Measurements from ENCODE around the gene PARP11.
"Not testable (repeated sequence)": the region's sequence is repeated elsewhere in the genome, so short reads cannot be mapped to it uniquely, and the experiment has no call there.

PARP11 gene

DNA sequence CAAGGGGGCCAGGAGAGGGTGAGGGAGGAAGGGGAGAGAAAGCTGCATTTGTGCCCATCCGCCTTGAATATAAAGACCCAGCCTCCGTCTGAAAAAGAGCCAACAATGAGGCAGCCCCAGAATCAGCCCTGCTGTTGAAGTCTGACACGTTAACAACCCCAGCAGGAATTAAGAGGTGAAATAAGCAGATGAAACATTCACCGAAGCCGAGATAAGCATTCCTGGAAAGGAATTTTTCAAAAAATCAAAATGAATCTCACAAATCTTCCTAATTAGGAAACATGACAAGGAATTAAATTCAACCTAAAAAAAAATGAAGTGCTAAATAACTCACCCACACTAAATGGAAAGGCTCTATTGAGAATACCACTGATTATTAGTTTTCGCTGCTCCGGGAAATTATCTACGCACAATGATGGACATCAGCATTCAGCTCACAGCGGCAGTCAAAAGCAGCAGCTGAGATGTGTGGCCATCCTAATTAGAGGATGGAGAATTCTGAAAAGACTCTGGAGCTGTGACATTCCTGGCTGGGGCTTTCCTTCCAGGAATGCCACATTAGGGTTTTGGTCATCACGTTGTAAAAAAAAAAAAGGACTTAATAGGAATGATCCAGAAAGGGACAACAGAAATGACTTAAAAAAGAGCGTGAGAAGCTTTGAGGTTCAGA lies 8.2 kb upstream of the PARP11 start:
- DNase-seq (ENCODE audit: insufficient read length), result no peak
- FAIRE-seq, result no peak
- TF ChIP-seq POLR2A (IDR thresholded peaks at IDR 0.05; ENCODE audit: low read depth, low read length) (no peak), POLR2AphosphoS5 (IDR thresholded peaks at IDR 0.05; ENCODE audit: low read depth, low read length) (no peak), TAF1 (IDR thresholded peaks at IDR 0.05; ENCODE audit: borderline replicate concordance, low read depth, low read length) (no peak)

GRCh38 chr12:3879846-3880245 lies 6.6 kb upstream of the PARP11 start:
- DNase-seq (ENCODE audit: insufficient read length) (no peak), FAIRE-seq (no peak)
- TF ChIP-seq POLR2A (IDR thresholded peaks at IDR 0.05; ENCODE audit: low read depth, low read length) (no peak), POLR2AphosphoS5 (IDR thresholded peaks at IDR 0.05; ENCODE audit: low read depth, low read length) (no peak), TAF1 (IDR thresholded peaks at IDR 0.05; ENCODE audit: borderline replicate concordance, low read depth, low read length) (no peak)

- FAIRE-seq, result peak; percentile 70
These were observed 1.8 kb downstream of the PARP11 start for GRCh38 chr12:3871356-3871755.

DNA sequence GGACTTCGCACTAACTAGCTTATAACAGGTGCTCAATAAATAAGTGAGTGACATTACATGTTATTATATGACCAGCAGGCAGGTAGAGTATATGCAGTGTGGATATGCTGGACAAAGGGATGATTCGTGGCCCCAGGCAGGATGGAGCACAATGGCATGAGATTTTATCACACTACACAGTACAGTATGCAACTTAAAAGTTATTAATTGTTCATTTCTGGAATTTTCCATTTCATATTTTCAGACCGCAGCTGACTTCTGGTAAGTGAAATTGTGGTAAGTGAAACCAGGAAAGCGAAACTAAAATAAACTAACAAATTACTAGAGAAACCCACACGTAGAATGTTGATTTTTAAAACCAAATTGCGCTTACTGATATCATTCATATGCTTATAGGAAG lies 3.3 kb downstream of the PARP11 start:
- TF ChIP-seq TAF1 (IDR thresholded peaks at IDR 0.05; ENCODE audit: borderline replicate concordance, low read depth, low read length) (no peak), POLR2A (IDR thresholded peaks at IDR 0.05; ENCODE audit: low read depth, low read length) (no peak), POLR2AphosphoS5 (IDR thresholded peaks at IDR 0.05; ENCODE audit: low read depth, low read length) (no peak)
- peak; percentile 51 for FAIRE-seq
- DNase-seq (ENCODE audit: insufficient read length), result no peak

More at GRCh38 chr12:3871356-3871755, 1.8 kb downstream of the PARP11 start:
- DNase-seq (ENCODE audit: insufficient read length), result no peak
- TF ChIP-seq POLR2A (IDR thresholded peaks at IDR 0.05; ENCODE audit: low read depth, low read length) (no peak), TAF1 (IDR thresholded peaks at IDR 0.05; ENCODE audit: borderline replicate concordance, low read depth, low read length) (no peak), POLR2AphosphoS5 (IDR thresholded peaks at IDR 0.05; ENCODE audit: low read depth, low read length) (no peak)

GRCh38 chr12:3869433-3869832 lies 3.8 kb downstream of the PARP11 start:
- DNase-seq (ENCODE audit: insufficient read length) (no peak), FAIRE-seq (no peak)
- TF ChIP-seq POLR2A (IDR thresholded peaks at IDR 0.05; ENCODE audit: low read depth, low read length) (no peak), TAF1 (IDR thresholded peaks at IDR 0.05; ENCODE audit: borderline replicate concordance, low read depth, low read length) (no peak), POLR2AphosphoS5 (IDR thresholded peaks at IDR 0.05; ENCODE audit: low read depth, low read length) (no peak)

GRCh38 chr12:3863756-3864155 lies 9.4 kb downstream of the PARP11 start:
- TF ChIP-seq POLR2A (IDR thresholded peaks at IDR 0.05; ENCODE audit: low read depth, low read length) (no peak), POLR2AphosphoS5 (IDR thresholded peaks at IDR 0.05; ENCODE audit: low read depth, low read length) (no peak), TAF1 (IDR thresholded peaks at IDR 0.05; ENCODE audit: borderline replicate concordance, low read depth, low read length) (no peak)
- DNase-seq (ENCODE audit: insufficient read length) (no peak), FAIRE-seq (no peak)

GRCh38 chr12:3842517-3842916 lies 30.7 kb downstream of the PARP11 start:
- DNase-seq (ENCODE audit: insufficient read length), result no peak
- no peak for TF ChIP-seq POLR2AphosphoS5 (IDR thresholded peaks at IDR 0.05; ENCODE audit: low read depth, low read length)
- TF ChIP-seq TAF1 (IDR thresholded peaks at IDR 0.05; ENCODE audit: borderline replicate concordance, low read depth, low read length), result no peak
- TF ChIP-seq POLR2A (IDR thresholded peaks at IDR 0.05; ENCODE audit: low read depth, low read length), result no peak
- FAIRE-seq, result no peak

DNA sequence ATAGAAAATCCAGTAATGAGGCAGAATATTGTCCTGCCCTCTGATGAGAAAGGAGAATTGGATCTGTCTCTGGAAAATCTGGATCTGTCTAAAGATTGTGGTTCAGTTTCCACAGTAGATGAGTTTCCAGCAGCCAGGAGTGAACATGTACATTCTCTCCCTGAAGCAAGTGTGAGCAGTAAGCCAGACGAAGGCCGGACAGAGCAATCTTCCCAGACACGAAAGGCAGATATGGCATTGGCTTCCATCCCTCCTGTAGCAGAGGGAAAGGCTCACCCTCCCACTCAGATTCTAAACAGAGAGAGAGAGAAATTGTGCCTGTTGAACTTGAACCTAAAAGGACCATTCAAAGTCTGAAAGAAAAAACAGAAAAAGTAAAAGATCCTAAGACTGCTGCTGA lies 31.4 kb downstream of the PARP11 start:
- DNase-seq (ENCODE audit: insufficient read length) (no peak), FAIRE-seq (no peak)
- TF ChIP-seq POLR2AphosphoS5 (IDR thresholded peaks at IDR 0.05; ENCODE audit: low read depth, low read length) (no peak), POLR2A (IDR thresholded peaks at IDR 0.05; ENCODE audit: low read depth, low read length) (no peak), TAF1 (IDR thresholded peaks at IDR 0.05; ENCODE audit: borderline replicate concordance, low read depth, low read length) (no peak)

DNA sequence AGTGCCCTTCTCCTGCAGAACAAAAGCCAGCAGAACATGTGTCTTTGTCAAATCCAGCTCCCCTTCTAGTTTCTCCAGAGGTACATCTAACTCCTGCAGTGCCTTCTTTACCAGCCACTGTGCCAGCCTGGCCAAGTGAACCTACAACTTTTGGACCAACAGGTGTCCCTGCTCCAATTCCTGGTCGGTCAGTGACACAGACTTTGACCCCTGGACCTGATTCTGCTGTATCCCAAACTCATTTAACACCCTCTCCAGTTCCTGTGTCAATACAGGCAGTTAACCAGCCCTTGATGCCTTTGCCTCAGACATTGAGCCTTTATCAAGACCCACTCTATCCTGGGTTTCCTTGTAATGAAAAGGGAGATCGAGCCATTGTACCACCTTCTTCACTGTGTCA lies 32.4 kb downstream of the PARP11 start:
- FAIRE-seq; DNase-seq (ENCODE audit: insufficient read length): not testable (repeated sequence)

DNA sequence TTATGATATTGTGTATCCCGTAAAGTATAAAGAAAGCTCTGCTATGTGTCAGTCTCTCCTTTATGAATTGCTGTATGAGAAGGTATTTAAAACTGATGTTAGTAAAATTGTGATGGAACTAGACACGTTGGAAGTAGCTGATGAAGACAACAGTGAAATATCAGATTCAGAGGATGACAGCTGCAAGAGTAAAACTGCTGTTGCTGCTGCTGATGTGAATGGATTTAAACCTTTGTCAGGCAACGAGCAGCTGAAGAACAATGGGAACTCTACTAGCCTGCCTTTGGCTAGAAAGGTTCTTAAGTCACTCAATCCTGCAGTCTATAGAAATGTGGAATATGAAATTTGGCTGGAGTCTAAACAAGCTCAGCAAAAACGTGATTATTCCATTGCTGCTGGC lies 33.5 kb downstream of the PARP11 start:
- FAIRE-seq; DNase-seq (ENCODE audit: insufficient read length): not testable (repeated sequence)

DNA sequence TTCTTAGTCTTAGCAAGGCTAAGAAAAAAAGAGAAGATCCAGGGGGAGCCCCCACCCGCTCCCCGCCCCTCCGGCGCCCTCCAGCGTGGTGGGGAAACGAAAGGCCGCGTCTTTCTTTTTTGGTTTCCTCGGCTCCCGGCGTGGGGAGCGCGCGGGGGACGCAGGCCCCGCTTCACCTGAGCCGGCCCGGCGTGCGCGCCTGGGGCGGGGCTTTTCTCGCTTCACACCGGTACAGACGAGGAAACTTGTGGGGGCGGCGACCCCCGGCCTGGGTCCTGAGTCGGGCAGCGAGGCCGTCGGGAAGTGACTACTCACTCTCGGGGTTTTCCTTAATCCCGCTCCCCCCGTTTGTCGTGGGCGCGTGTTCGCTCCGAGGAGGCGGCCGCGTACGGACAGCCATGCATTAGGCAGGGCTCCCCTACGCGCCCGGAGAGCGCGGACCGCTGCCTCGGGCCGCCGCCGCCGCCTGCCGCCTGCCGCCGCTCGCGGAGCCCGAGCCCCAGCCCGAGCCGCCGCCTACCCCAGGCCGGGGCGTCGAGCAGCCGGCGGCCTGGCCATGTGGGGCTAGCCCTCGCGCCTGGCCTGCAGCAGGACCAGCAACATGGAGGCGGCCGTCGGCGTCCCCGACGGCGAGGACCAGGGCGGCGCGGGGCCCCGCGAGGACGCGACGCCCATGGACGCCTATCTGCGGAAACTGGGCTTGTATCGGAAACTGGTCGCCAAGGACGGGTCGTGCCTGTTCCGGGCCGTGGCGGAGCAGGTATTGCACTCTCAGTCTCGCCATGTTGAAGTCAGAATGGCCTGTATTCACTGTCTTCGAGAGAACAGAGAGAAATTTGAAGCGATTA lies 34.3 kb downstream of the PARP11 start:
- FAIRE-seq (peak; percentile 73), DNase-seq (ENCODE audit: insufficient read length) (peak; percentile 23)

DNA sequence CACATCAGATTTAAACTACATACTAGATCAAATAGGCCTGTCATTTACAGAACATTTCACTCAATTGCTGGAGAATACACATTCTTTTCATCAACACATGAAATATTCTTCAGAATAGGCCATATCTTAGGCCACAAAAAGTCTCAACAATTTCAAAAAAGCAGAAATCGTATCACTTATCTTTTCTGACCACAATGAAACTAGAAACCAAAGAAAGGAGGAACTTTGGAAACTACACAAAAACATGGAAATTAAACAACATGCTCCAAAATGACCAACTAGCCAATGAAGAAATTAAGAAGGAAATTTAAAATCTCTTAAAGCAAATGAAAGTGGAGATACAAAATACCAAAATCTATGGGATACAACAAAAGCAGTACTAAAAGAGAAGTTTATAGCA lies 35.1 kb downstream of the PARP11 start:
- TF ChIP-seq TAF1 (IDR thresholded peaks at IDR 0.05; ENCODE audit: borderline replicate concordance, low read depth, low read length), result no peak
- TF ChIP-seq POLR2AphosphoS5 (IDR thresholded peaks at IDR 0.05; ENCODE audit: low read depth, low read length), result no peak
- TF ChIP-seq POLR2A (IDR thresholded peaks at IDR 0.05; ENCODE audit: low read depth, low read length), result no peak
- no peak for DNase-seq (ENCODE audit: insufficient read length)
- no peak for FAIRE-seq
